Measurements from ENCODE around the gene MTOR.

Gene MTOR

DNA sequence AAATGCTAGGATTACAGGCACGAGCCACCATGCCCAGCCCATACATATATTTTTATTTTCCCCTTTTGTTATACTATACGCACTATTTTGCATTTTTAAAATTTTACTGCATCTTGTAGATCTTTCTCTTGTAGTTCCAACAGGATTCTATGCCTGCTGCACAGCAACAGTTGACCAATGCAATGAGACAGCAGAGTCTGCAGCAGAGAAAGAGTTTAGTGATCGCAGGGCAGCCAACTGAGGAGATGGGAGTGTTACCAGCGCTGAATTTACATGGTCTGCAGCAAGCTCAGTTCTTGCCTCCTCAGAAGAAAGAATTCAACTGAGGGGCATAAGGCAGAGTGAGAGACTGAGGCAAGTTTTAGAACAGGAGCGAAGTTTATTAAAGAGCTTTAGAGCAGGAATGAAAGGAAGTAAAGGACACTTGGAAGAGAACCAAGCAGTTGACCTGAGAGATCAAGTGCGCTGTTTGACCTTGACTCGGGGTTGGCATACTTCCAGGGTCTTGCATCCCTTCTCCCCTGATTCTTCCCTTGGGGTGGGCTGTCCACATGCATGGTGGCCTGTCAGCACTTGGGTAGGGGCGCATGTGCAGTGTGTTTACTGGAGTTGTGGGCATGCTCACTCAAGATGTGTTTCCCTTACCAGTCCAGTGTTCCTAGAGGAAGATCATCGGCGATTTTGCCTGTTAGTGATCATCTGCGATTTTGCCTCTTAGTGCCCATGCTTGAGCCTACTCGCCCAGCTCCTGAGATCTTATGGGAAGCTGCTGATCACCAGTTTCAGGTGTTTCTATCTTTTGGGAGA lies 4.1 kb upstream of the MTOR start:
- Mint-ChIP-seq H3K4me3 (no peak overlapping the region), H3K27ac (no peak overlapping the region), H3K9me3 (ENCODE audit: low read depth) (no peaks in the 10 kb centered on the region), H3K36me3 (no peaks in the 10 kb centered on the region), H3K4me1 (ENCODE audit: low read depth) (peaks cover 9% of the 10 kb centered on the region), H3K27me3 (no peaks in the 10 kb centered on the region)

DNA sequence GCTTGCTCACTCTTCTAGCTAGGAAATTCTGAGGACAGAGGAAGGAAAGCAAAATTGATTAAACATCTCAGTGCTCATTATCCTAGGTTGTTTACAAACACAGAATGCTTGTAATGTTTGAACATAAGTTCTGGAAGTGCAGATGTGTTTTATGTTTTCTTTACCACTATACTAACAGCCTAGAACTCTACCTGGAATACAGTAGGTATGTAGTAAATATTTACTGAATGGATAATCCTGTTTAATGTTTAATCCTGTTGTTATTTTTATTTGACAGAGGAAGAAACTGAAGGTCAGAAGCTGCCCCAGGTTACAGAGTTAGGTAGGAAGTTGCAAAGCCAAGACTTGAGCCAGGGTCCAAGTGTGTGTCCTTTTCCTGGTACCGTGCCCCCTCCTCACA lies 6.1 kb downstream of the MTOR start:
- no peak overlapping the region for H3K27ac Mint-ChIP-seq
- peaks cover 5% of the 10 kb centered on the region for H3K36me3 Mint-ChIP-seq
- peaks cover 6% of the 10 kb centered on the region for H3K4me1 Mint-ChIP-seq (ENCODE audit: low read depth)
- no peaks in the 10 kb centered on the region for H3K9me3 Mint-ChIP-seq (ENCODE audit: low read depth)
- H3K4me3 Mint-ChIP-seq: no peak overlapping the region
- H3K27me3 Mint-ChIP-seq: no peaks in the 10 kb centered on the region

- Mint-ChIP-seq H3K9me3 (ENCODE audit: low read depth) (no peaks in the 10 kb centered on the region), H3K36me3 (peaks cover 15% of the 10 kb centered on the region), H3K4me1 (ENCODE audit: low read depth) (no peaks in the 10 kb centered on the region), H3K4me3 (no peak overlapping the region), H3K27ac (no peak overlapping the region), H3K27me3 (no peaks in the 10 kb centered on the region)
Measured at GRCh38 chr1:11253226-11253625, 9.1 kb downstream of the MTOR start.

- no peaks in the 10 kb centered on the region for H3K9me3 Mint-ChIP-seq (ENCODE audit: low read depth)
- peaks cover 15% of the 10 kb centered on the region for H3K36me3 Mint-ChIP-seq
Measured at GRCh38 chr1:11252538-11252937, 9.8 kb downstream of the MTOR start.

DNA sequence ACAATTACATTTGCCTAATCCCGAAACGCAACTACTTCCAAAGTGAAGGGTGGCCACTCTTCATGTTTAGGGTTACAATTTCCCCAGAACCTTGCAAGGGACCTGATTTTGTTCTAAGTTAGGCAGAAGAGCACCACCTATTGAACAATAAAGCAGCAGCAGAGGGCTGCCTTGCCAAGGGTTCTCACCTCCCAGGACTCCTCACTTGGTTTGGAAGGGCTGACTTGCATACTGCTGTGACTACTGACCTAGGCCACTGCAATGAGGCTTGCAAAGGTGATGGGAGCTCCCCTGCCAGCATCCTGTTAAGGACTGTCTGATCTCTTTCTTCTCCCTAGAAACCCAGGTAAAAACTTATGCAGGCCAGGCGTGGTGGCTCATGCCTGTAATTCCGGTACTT lies 14.2 kb downstream of the MTOR start:
- no peaks in the 10 kb centered on the region for H3K4me1 Mint-ChIP-seq (ENCODE audit: low read depth)
- no peak overlapping the region for H3K4me3 Mint-ChIP-seq
- no peak overlapping the region for H3K27ac Mint-ChIP-seq
- no peaks in the 10 kb centered on the region for H3K27me3 Mint-ChIP-seq
- H3K36me3 Mint-ChIP-seq: peaks cover 19% of the 10 kb centered on the region
- H3K9me3 Mint-ChIP-seq (ENCODE audit: low read depth): no peaks in the 10 kb centered on the region

More at GRCh38 chr1:11252538-11252937, 9.8 kb downstream of the MTOR start:
- Mint-ChIP-seq H3K27me3 (no peaks in the 10 kb centered on the region), H3K4me1 (ENCODE audit: low read depth) (no peaks in the 10 kb centered on the region), H3K4me3 (no peak overlapping the region), H3K27ac (no peak overlapping the region)

GRCh38 chr1:11245904-11246719 lies 16.2 kb downstream of the MTOR start:
- Mint-ChIP-seq H3K4me3 (no peak overlapping the region), H3K36me3 (peaks cover 19% of the 10 kb centered on the region), H3K27me3 (no peaks in the 10 kb centered on the region), H3K27ac (peak overlapping the region; percentile 4), H3K4me1 (ENCODE audit: low read depth) (peaks cover 1% of the 10 kb centered on the region), H3K9me3 (ENCODE audit: low read depth) (no peaks in the 10 kb centered on the region)

DNA sequence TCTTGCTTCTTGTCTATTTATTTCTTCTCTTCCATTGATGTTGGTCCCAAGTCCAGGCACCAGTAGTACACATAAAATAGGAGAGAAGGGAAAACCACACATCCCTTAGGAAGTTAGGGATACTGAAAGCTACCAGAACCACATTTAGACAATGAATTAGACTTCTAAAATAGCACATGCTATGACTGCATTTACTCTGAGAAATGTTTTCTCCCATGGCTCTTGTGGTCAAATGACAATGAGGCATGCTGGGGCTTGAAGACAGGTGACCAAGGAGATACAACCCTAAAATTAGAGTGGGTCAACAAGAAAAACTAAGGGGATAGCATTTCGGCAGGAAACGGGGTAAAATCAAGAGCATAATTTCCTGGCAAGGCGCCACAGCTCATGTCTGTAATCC lies 17.1 kb downstream of the MTOR start:
- H3K27me3 Mint-ChIP-seq: no peaks in the 10 kb centered on the region
- peaks cover 10% of the 10 kb centered on the region for H3K36me3 Mint-ChIP-seq
- peaks cover 1% of the 10 kb centered on the region for H3K4me1 Mint-ChIP-seq (ENCODE audit: low read depth)
- no peak overlapping the region for H3K4me3 Mint-ChIP-seq
- no peaks in the 10 kb centered on the region for H3K9me3 Mint-ChIP-seq (ENCODE audit: low read depth)
- peak overlapping the region; percentile 41 for H3K27ac Mint-ChIP-seq

DNA sequence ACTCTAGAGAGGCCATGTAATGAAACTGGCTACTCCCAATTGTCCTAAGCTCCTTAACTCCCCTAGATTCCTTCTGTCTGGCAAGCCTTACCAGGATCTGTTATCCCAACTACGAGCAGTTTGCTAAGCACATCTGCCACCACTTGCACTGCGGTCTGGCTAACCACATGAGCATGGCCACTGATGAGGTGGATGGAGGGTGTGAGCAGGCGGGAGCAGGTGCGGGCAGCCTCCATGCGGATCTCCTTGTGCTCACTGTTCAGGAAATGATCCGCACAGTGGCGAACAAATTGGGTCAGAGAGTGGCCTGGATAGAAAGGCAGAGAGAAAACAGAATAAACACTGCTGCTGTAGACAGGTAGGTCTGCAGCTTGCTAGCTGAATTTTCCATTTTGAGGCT lies 24.0 kb downstream of the MTOR start:
- Mint-ChIP-seq H3K4me1 (ENCODE audit: low read depth) (peaks cover 1% of the 10 kb centered on the region), H3K9me3 (ENCODE audit: low read depth) (no peaks in the 10 kb centered on the region), H3K4me3 (no peak overlapping the region), H3K27me3 (no peaks in the 10 kb centered on the region), H3K36me3 (peaks cover 12% of the 10 kb centered on the region), H3K27ac (no peak overlapping the region)

- Mint-ChIP-seq H3K4me1 (ENCODE audit: low read depth) (peaks cover 1% of the 10 kb centered on the region), H3K27ac (no peak overlapping the region), H3K27me3 (no peaks in the 10 kb centered on the region), H3K36me3 (peaks cover 14% of the 10 kb centered on the region), H3K4me3 (no peak overlapping the region), H3K9me3 (ENCODE audit: low read depth) (no peaks in the 10 kb centered on the region)
Measured at GRCh38 chr1:11237356-11237755, 25.0 kb downstream of the MTOR start.

GRCh38 chr1:11233208-11233607 lies 29.1 kb downstream of the MTOR start:
- no peak overlapping the region for H3K27ac Mint-ChIP-seq
- no peaks in the 10 kb centered on the region for H3K27me3 Mint-ChIP-seq
- no peak overlapping the region for H3K4me3 Mint-ChIP-seq
- H3K36me3 Mint-ChIP-seq: peaks cover 15% of the 10 kb centered on the region
- no peaks in the 10 kb centered on the region for H3K4me1 Mint-ChIP-seq (ENCODE audit: low read depth)
- no peaks in the 10 kb centered on the region for H3K9me3 Mint-ChIP-seq (ENCODE audit: low read depth)

GRCh38 chr1:11229203-11229602 lies 33.1 kb downstream of the MTOR start:
- Mint-ChIP-seq H3K4me3 (no peak overlapping the region), H3K36me3 (peaks cover 20% of the 10 kb centered on the region), H3K4me1 (ENCODE audit: low read depth) (peaks cover 10% of the 10 kb centered on the region), H3K27ac (no peak overlapping the region), H3K27me3 (no peaks in the 10 kb centered on the region), H3K9me3 (ENCODE audit: low read depth) (no peaks in the 10 kb centered on the region)

DNA sequence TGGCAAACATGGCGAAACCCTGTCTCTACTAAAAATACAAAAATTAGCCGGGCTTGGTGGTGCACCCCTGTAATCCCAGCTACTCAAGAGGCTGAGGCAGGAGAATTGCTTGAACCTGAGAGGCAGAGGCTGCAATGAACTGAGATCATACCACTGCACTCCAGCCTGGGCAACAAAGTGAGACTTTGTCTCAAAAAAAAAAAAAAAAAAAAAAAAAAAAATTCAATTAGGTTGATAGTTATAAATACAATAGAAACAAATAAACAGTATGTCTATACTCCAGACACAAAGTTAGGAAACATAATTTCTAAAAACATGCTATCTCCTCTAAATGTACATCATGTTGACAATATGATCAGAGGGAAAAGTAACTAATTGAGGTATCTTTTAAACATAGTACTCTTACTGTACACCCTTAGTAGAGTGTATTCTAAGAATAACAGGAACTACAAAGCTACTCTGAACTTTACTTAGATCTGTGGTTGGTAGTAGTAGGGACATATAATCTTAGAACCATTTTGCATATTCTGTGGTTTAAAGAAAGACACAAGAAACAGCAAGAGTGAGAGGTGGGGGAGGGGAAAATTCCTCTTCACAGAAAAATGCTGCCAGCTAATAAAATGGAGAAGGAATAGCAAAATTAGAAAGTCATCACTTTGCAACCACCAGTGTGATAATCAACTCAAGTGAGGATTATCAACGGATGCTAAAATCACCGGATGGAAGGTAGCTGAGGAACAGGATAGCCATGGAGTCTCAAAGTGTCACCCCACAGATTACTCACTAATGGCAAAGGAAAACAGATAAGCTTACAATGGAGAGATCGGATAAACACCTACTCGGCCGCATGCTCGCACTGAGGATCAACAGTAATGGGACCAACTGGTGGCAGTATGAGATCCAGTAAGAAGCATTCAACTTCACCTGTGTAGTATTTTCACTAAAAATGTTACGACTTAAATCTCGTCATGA lies 35.0 kb downstream of the MTOR start:
- Mint-ChIP-seq H3K4me1 (ENCODE audit: low read depth) (peaks cover 10% of the 10 kb centered on the region), H3K9me3 (ENCODE audit: low read depth) (no peaks in the 10 kb centered on the region)

GRCh38 chr1:11216074-11216473 lies 46.3 kb downstream of the MTOR start:
- Mint-ChIP-seq H3K36me3 (peaks cover 7% of the 10 kb centered on the region), H3K4me1 (ENCODE audit: low read depth) (no peaks in the 10 kb centered on the region), H3K4me3 (no peak overlapping the region), H3K9me3 (ENCODE audit: low read depth) (no peaks in the 10 kb centered on the region), H3K27me3 (no peaks in the 10 kb centered on the region), H3K27ac (no peak overlapping the region)

More for the DNA sequence above, 35.0 kb downstream of the MTOR start:
- Mint-ChIP-seq H3K27me3 (no peaks in the 10 kb centered on the region), H3K4me3 (no peak overlapping the region), H3K36me3 (peaks cover 13% of the 10 kb centered on the region), H3K27ac (peak overlapping the region; percentile 51)

DNA sequence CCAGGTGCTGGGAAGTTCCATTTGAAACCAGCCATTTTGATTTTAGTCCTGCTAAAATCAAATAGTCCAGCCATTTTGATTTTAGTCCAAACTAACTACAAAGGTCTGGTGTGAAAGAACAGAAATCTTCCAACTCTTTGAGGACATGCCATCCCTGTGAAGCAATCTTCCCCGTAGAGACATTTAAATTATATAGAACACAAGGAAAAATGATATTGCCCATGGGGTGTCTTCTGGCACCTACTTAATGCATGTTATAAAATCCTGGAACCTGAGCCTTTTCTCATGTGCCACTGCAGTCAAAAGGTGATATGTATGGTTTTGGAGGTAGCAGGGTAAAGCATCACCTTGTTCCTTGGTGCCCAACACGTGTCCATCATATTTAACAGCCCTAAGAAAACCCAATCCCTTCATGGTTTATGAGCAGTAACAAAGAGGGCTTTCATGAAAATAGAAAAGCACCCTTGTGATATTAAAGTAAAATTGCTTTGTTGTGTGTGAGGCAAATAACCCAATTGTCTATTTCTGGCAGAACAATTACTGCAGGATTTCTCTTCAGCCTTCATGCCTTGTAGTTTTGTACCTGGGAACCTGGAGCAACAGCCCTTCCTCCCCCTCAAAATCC lies 46.9 kb downstream of the MTOR start:
- Mint-ChIP-seq H3K36me3 (peaks cover 7% of the 10 kb centered on the region), H3K27ac (no peak overlapping the region), H3K4me3 (no peak overlapping the region), H3K27me3 (no peaks in the 10 kb centered on the region), H3K9me3 (ENCODE audit: low read depth) (no peaks in the 10 kb centered on the region), H3K4me1 (ENCODE audit: low read depth) (no peaks in the 10 kb centered on the region)

Measured in activated naive CD8-positive, alpha-beta T cell (primary cell).